H7 (cell line): Measurements from ENCODE around the gene GLUL. TPM values are rescaled to one million over a fixed set of nuclear protein-coding genes. Genes with fewer than 3 reads are reported as not detected.
A peak's percentile ranks its signal among the peaks of the same experiment; 100 is the strongest.
"Not testable (repeated sequence)": the region's sequence is repeated elsewhere in the genome, so short reads cannot be mapped to it uniquely, and the experiment has no call there.

Experiments
- DNase-seq: peaks from one replicate; pipeline ENCODE4 v3.0.0; 2012
- H3K27me3 ChIP-seq: 2 replicates; pipeline ENCODE4 v1.6.0; 2011; ENCODE audit warnings: mild to moderate bottlenecking, low read length; ENCODE audit not compliant: control insufficient read depth, insufficient read depth
- H3K36me3 ChIP-seq: replicated peaks from 2 replicates; pipeline ENCODE4 v1.5.1; 2011; ENCODE audit warnings: low read length; ENCODE audit not compliant: control insufficient read depth, insufficient read depth
- H3K4me3 ChIP-seq: 2 replicates; pipeline ENCODE4 v1.5.1; 2011; ENCODE audit warnings: low read depth, mild to moderate bottlenecking, control low read depth, low read length, moderate library complexity; ENCODE audit not compliant: insufficient read depth
- total RNA-seq: library from RNA; depleted of rRNA; stranded (reverse); fragments of >200 nt; shearing (Covaris generic); gene quantifications from 2 replicates; pipeline ENCODE4 v1.2.3, GENCODE V29; 2014; rRNA removed

Gene GLUL
- total RNA-seq, 1 experiment from 2014 or later: 422 TPM

DNA sequence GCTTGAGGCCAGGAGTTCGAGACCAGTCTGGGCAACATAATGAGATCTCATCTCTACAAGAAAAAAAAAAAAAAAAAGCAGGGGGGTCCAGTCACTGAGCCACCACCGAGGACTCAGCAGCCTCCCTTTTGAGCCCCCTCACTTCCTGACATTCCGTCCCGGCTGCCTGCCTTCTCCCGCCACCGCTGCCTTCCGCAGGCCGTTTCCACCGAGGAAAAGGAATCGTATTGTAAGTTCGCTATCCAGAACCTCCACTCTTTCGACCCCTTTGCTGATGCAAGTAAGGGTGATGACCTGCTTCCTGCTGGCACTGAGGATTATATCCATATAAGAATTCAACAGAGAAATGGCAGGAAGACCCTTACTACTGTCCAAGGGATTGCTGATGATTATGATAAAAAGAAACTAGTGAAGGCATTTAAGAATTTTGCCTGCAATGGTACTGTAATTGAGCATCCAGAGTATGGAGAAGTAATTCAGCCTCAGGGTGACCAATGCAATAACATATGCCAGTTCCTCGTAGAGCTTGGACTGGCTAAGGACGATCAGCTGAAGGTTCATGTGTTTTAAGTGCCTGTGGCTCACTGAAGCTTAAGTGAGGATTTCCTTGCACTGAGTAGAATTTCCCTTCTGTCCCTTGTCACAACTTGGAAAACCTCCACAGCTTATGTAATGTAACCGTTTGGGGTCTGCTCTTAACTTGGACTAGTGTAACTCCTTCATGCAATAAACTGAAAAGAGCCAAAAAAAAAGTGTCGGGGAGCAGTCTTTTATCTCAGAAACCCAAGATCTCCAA is 55.6 kb downstream of the GLUL start:
- H3K36me3 ChIP-seq: no peaks in the 10 kb centered on the region
- H3K4me3 ChIP-seq: no peak overlapping the region
- no peak for DNase-seq
- H3K27me3 ChIP-seq: no peaks in the 10 kb centered on the region

DNA sequence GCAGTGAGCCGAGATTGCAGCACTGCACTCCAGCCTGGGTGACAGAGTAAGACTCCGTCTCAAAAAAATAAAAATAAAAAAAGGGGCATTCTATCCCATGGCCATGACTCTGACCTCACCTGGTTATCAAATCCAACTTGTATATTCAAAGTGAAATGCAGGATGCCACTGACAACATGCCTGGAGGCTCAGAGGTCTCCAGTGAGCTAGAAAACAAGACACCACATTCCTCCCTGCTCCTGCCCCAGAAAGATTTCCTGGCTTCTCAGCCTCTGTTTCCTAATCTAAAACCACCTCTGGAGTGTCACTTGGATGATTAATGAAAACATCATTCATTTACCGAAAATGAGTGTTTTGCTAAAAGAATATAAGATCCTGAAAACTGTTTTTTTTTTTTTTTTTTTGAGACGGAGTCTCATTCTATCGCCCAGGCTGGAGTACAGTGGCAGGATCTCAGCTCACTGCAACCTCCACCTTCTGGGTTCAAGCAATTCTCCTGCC is 58.5 kb downstream of the GLUL start:
- not testable (repeated sequence) for H3K4me3 ChIP-seq, H3K27me3 ChIP-seq, H3K36me3 ChIP-seq, DNase-seq

DNA sequence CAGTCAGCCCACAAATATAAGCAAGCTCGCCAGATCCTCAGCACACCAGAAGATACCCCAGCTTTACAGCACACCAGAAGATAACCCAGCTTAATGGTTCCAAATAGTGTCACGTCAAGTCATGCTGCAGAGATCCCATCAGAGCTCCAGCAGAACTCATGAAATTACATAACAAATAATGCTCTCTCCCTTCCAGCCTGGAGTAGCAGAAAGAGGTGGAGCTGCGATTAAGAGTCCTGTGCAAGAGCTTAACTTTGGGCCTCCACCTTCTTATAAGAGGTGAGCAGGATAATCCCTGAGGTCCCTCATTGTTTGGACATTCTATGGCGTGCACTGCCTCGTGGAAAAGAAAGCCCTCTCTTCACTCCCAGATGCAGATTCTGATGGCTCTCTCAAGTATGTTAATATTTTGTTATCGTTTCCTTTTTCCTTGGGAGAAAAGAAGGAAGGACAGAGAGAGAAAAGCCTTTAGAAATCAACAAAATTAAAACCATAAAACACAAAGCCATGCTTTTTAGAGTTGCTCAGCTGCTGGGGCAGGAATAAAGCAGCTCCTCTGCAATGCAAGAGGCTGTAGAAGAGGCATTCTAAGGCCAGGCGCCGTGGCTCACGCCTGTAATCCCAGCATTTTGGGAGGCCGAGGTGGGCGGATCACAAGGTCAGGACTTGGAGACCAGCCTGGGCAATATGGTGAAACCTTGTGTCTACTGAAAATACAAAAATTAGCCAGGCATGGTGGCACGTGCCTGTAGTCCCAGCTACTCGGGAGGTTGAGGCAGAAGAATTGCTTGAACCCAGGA is 59.1 kb downstream of the GLUL start:
- DNase-seq: peak; percentile 46
- Histone ChIP-seq H3K27me3 (no peaks in the 10 kb centered on the region), H3K4me3 (no peak overlapping the region), H3K36me3 (no peaks in the 10 kb centered on the region)

Other genes with a start within 250 kb of the GLUL start
- gene TEDDM1, start 8.9 kb upstream of the GLUL start, total RNA-seq: not detected in 2 replicates
- not detected in 2 replicates for gene RGSL1, start 58.4 kb upstream of the GLUL start, total RNA-seq
- 0.85 and 1.2 TPM in 2 replicates for gene RNASEL, start 197.5 kb upstream of the GLUL start, total RNA-seq
- gene RGS16, start 212.6 kb upstream of the GLUL start, total RNA-seq: 22.0 and 29.1 TPM in 2 replicates